Esophagus muscularis mucosa (tissue), 3 donors: ENCODE data around the gene TFAP2C.

ENCODE experiments used
- EP300 ChIP-seq: sonication (generic); formaldehyde crosslinking; IDR thresholded peaks from one replicate; pipeline ENCODE4 v1.6.1; 2017; ENCODE audit warnings: antibody characterized with exemption
- TF ChIP-seq, protein P1 (sequence below), 3 experiments: fragments of 200-600 bp in 2 of 3; fragments of 450-650 bp in 1 of 3; sonication (generic) in 2 of 3; IDR thresholded peaks; one replicate each; pipeline ENCODE4 v1.5.1; 2017 to 2019; ENCODE audit warnings: antibody characterized with exemption in 3 of 3, mild to moderate bottlenecking in 2 of 3, moderate library complexity in 1 of 3

DNA sequence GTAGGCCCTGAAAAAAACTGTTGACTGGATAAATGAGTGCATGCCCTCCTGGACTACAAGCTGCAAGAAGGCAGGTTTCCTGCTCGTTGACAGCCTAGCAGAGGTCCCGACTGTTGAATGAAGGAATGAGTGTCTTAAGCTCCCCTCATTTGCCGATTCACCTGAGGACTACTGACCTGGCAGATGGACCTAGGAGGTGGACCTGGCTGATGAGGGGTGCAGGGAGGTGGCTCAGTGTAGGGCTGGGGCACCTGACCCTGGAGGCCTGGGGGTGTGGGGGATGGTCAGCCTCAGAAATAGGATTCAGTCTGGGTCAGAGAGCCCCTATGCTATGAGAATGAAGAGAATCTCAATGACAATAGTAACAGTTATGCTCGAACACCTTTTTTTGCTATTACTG lies 11.6 kb upstream of the TFAP2C start:
- no peak for TF ChIP-seq EP300
- TF ChIP-seq, protein P1, sequence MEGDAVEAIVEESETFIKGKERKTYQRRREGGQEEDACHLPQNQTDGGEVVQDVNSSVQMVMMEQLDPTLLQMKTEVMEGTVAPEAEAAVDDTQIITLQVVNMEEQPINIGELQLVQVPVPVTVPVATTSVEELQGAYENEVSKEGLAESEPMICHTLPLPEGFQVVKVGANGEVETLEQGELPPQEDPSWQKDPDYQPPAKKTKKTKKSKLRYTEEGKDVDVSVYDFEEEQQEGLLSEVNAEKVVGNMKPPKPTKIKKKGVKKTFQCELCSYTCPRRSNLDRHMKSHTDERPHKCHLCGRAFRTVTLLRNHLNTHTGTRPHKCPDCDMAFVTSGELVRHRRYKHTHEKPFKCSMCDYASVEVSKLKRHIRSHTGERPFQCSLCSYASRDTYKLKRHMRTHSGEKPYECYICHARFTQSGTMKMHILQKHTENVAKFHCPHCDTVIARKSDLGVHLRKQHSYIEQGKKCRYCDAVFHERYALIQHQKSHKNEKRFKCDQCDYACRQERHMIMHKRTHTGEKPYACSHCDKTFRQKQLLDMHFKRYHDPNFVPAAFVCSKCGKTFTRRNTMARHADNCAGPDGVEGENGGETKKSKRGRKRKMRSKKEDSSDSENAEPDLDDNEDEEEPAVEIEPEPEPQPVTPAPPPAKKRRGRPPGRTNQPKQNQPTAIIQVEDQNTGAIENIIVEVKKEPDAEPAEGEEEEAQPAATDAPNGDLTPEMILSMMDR (IDR thresholded peaks at IDR 0.05): no peak
